GM18526 (cell line): Measurements from ENCODE around the gene LRRC56.

Experiments
- POLR2A ChIP-seq: IDR thresholded peaks from 3 replicates; pipeline ENCODE4 v1.6.1; 2011; ENCODE audit not compliant: insufficient read length; ENCODE audit errors: extremely low read depth

Gene LRRC56

DNA sequence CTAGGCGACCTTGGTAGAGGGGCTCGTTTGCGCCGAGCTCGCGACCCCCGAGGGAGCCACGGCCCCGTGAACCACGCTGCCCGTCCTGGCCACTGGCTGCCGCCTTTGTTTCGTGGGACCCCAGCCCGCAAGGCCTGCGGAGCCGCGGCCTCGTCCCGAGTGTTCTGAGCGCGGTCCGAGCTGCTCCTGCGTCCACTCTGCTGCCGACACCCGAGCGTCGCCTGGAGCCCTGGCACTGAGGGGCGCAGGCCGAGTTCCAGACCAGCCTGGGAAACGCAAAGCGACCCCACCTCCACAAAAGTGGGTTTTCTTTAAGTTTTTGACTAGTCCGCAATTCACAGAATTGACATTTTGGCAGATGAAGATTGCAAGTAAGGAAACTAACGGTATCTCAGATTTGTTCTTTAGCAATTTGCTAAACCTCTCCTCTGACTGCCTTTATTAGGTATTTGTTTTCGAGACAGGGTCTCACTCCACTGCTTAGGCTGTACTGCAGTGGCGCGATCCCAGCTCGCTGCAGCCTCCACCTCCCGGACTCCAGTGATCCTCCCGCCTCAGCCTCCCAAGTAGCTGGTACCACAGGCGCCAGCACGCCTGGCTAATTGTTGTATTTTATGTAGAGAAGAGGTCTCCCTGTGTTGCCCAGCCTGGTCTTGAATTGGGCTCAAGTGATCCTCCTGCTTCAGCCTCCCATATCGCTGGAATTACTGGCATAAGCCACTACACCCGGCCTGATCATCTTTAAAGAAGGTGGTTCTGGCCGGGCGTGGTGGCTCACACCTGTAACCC is 29.4 kb upstream of the LRRC56 start:
- no peak for TF ChIP-seq POLR2A

DNA sequence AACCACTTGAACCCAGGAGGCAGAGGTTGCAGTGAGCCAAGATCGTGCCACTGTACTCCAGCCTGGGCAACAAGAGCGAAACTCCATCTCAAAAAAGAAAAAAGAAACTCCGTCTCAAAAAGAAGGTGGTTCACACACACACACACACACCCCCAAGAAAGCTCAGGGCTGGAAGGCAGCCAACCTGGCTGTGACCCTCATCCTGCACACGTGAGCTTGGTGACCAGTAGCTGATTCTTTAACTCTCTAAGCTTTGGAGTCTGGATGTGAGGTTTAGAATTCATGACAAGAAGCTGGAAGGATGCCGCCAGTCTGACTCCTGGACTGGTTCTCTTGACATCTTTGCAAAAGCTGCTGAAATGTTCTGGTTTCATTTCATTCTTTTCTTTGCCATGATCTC is 28.4 kb upstream of the LRRC56 start:
- TF ChIP-seq POLR2A = no peak

DNA sequence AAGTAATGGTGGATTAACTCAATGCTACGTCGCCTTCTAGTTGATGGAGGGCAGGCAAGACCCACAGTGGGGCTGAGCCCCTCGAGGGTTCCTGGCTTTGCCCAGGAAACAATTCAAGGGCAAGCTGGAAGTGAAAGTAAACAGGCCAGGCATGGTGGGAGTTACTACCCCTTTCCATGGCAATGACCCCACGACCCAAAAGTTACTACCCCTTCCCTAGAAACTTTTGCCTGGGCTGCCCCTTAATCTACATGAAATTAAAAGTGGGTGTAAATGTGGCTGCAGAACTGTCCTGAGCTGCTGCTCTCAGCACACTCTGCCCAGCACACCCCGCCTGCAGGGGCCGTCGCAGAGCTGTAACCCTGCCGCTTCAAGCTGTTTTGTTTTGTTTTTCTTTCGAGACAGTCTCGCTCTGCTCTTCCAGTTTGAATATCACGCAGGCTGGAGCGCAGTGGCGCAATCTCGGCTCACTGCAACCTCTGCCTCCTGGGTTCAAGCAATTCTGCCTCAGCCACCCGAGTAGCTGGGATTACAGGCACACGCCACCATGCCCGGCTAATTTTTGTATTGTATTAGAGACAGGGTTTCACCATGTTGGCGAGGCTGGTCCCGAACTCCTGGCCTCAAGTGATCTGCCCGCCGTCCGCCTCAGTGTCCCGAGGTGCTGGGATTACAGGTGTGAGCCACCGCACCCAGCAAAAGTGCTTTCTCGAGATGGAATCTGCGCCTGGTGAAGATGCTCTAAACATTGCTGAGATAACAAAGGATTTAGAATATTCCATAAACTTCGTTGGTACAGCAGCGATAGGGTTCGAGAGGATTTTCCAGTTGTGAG is 24.3 kb upstream of the LRRC56 start:
- TF ChIP-seq POLR2A = no peak

DNA sequence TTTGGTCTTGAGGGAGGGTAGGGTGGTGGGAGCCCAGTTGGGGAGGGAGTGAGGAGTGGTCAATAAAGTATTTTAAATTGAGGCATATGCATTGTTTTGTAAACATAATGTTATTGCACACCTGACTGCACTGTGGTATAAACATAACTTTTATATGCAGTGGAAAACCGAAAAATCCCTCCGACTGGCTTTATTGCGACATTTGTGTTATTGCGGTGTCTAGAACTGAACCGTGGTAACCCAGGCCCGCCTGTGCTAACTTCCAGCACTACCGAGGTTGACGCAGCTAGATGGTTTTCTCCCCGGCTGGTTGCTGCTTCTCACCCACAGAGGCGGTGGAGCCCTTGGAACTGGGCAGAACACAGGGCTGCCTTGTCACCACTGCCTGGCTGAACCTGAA is 22.7 kb upstream of the LRRC56 start:
- TF ChIP-seq POLR2A = no peak

DNA sequence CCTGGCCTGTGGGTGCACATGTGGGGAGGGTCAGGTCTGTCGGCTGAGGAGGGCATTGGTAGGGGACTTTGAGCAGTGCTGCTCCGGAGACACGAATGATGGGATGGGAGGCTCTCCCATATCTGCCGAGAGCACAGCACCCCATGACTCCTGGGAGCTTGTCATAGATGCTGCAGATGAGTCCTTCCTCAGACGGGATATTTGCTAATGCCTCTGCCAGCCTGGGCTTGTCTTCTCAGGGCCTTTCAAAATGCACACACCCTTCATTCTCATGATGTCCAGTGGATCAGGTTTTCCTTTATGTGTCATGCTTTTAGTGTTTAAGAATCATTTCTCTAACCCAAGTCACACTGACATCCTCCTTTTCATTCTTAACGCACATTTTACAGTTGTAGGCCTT is 22.2 kb upstream of the LRRC56 start:
- no peak for TF ChIP-seq POLR2A

DNA sequence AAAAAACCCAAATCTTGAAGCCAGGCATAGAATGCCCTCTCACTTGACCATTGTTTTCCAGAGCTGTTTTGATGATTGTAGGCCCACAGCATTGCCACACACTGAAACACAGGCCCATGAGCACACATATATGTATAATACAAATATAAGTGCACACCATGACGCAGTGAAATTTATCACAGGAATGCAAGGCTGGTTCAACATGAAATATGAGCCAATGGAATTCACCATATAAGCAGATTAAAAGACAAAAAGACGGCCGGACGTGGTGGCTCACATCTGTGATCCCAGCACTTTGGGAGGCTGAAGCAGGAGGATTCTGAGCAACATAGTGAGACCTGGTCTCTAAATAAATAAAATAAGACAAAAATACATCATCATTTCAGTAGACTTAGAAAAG is 20.9 kb upstream of the LRRC56 start:
- no peak for TF ChIP-seq POLR2A

DNA sequence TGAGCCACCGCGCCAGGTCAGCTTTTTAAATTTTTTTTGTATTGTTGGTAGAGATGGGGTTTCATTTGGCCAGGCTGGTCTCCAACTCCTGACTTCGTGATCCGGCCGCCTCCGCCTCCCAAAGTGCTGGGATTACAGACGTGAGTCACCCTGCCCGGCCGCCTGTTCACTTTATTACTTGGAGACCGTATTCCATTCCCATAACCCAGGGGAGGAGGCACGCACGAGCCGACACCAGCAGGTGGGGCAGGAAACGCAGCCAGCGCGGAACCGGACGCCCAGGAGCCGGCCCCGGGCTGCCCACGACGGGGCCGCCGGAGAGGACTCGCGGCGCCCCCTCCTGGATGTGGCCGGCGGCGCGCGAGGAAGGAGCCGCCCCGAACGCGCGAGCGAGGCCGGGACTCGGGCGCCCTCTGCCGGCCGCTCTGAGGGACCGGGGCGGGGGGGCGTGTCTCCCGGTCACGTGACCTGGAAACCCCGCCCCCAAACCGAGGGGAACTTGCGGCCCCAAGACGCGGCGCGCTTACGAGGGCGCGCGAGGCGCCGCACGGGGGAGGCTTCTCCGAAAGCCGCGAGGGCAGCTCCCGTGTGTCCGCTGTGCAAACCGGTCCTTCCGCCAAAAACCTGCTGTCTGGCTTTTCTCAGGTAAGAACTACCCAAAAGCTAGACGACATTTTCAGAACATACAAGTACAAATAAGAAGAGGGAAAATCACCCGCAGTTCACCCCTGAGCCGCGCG is 18.7 kb upstream of the LRRC56 start:
- TF ChIP-seq POLR2A = peak; percentile 37

DNA sequence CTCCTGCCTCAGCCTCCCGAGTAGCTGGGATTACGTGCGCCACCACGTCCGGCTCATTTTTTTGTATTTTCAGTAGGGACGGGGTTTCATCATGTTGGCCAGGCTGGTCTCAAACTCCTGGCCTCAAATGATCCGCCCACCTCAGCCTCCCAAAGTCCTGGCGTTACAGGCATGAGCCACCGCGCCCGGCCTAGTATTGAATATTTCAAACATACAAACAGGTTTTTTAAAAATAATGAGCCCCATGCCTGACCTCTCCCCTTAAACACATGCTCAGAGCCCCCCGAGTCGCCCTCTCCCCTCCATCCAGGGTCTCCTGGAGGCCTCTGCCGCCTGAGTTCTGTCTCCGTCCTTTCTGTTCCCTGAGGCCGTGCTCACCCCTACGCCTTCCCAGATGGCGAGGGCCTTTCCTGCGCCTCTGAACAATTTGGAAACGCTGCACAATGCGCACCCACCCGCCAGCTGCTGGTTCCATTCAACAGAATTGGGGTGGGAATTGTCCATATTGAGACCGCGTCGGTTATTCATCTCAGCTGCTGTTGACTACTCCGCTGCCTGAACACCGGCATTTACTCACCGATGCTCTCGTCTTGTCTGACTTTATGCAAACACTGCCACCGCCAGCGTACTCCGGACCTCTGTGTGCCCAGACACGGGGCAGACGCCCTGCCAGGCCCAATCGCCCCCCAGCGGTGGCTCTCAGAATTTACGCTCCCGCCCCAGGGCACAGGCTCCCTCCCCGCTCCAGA is 16.7 kb upstream of the LRRC56 start:
- no peak for TF ChIP-seq POLR2A

DNA sequence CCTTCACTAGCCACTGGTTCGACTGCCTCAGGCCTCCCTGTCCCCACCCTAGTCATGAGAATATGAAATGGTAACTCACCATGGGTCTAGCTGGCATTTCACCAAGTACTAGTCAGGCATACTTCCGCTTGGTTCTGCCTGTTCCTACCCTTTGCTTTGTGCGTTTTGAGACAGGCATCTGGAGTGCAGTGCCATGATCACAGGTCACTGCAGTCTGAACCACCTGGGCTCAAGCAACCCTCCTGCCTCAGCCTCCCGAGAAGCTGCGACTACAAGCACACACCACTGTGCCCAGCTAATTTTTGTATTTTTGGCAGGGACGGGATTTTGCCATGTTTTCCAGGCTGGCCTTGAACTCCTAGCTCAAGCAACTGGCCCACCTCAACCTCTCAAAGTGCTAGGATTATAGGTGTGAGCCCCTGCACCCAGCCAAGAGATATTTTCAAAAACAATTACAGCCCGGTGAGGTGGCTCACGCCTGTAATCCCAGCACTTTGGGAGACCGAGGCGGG is 16.1 kb upstream of the LRRC56 start:
- no peak for TF ChIP-seq POLR2A

DNA sequence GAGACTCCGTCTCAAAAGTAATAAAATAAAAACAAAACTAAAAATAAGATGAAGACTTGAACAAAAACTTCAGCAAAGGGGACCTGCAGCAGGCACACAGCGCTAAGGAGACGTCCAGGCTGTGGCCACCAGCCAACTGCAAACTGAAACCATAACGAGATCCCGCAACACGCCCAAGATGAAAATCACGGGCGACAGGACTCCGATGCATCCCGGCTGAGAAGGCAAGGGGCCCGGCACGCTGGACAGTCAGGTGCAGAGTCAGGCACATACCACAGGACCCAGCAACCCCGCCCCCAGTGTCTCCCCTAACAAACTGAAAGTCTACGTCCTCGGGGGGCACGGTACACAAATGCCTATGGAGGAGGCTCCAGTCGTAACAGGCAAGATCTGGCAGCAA is 11.1 kb upstream of the LRRC56 start:
- TF ChIP-seq POLR2A = no peak

DNA sequence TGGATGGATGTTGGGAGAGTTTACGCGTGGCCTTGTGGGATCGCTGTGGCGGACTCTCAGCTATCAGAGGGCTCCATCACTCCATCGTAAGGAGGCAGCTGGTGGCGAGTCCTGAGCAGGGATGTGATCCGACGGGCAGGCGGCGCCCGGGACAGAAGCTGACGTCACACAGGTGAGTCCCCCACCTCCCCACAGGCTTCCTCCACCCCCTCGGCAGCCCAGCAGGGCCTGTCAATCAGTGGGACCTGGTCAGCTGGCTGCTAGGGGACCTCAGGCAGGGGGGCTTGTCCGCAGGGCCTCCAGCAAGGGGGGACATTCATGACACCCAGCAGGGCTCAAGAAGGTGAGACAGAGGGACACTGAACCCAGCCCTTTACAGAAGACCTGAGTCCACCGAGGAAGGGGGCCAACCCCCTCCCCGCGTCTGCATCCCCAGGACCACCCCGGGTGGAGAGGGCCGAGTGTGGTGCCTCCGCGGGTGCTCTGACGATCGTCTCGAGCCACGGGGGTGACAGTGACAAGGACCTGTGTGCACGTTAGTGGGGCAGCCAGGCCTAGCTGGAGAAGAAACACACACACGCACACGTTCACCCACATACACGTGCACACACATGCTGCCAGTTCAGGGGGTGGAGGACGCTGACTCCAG is 9.0 kb upstream of the LRRC56 start:
- TF ChIP-seq POLR2A = no peak

DNA sequence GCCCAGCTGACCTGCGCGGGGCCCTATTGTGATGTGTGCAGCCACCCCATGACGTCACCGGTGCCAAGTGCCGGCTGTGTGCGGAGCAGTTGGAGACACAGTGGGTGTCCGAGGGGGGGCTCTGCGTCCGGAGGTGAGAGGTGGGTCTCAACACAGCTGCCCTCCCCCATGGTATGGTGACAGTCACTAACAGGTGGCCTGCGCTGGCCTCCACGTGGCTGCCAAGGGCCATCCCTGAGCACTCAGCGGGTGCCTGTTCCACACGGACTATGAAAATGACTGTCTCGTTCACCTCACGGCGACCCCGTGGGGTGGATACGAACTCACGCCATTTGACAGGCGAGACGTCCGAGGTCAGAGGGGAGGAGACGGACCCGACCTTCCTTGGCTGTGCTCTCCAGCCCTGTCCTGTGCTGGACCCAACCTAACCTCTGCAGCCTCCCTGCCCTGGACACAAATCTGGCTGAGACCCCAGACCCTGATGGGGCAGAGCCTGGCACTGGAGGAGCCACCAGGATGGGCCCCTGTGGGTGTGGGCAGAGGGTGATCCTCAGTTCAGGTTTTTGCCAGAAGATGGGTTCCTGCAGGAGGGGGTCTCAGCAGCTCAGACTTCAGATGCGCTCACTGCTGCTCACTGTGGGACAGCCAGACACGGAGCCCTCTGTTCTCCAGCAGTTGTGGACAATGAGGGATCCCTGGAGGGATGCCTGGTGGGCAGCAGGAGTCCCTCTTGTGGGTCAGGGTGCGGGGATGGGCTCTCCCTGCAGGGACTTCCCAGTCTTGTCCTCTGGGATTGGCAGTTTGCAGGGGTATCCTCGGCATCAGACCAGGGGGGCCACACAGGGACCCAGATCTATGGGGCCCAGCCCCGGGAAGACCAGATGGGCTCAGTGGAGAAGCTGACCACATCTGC is 8.3 kb upstream of the LRRC56 start:
- no peak for TF ChIP-seq POLR2A

DNA sequence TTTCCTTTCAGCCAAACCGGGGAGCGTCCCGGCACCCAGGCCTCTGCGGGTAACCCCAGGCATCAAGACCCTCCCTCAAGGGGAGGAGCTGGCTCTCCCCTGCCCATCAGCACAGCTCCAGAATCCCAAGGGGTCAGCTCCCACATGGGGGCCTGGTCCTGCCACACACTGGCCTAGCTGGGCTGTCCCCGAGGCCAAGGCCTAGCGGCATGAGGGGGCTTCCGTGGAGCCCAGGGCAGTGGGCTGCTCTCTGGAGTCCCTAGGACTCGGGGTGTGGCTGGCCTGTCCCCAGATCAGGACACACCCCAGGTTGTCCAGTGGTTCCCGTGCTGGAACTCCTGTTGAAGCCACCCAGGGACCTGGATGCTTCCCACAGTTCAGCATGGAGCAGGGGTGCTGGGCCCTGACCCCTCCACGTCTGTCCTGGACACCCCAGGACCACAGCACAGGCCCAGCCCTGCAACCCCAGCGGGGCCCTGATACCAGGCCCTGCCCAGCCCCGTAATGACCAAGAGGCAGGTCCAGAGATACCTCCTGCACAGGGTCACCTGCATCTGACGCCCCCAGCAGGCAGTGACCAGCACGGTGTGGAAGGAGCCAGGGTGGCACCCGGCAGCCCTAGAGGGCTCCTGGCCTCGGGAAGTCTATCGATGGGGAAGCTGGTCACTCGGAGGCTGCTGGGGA is 7.5 kb upstream of the LRRC56 start:
- no peak for TF ChIP-seq POLR2A
